ENCODE data around the gene ENPP1. TPM values are rescaled to one million over a fixed set of nuclear protein-coding genes. Genes with fewer than 3 reads are reported as not detected.

The ENPP1 gene
- polyA plus RNA-seq, 3 donors = not detected

GRCh38 chr6:131916847-131917246, 109.0 kb downstream of the ENPP1 start:
- no peak overlapping the region for H3K4me3 Mint-ChIP-seq
- intact Hi-C loops (cut with micrococcal nuclease) = no loop called here
- Histone ChIP-seq H2AFZ (ENCODE audit: insufficient read depth, low read depth, low read length, poor library complexity, severe bottlenecking) (no peak overlapping the region), H4K20me1 (ENCODE audit: insufficient read depth, low read length) (no peaks in the 10 kb centered on the region), H3K36me3 (replicated peaks in 1 of 2; ENCODE audit: control insufficient read depth in 1 of 2, insufficient read depth in 2 of 2, low read length in 2 of 2) (no peaks in the 10 kb centered on the region), H3K4me1 (ENCODE audit: control insufficient read depth in 1 of 2, insufficient read depth in 2 of 2, low read length in 2 of 2) (no peaks in the 10 kb centered on the region), H3K27ac (ENCODE audit: low read depth in 1 of 2, low read length in 2 of 2) (no peak overlapping the region), H3K4me3 (replicated peaks in 1 of 3; ENCODE audit: low read depth in 2 of 3, low read length in 3 of 3) (no peak overlapping the region), H3K27me3 (ENCODE audit: control insufficient read depth in 2 of 2, insufficient read depth in 2 of 2, low read length in 2 of 2) (peaks cover 20 to 38% of the 10 kb centered on the region in 2 donors), H3K79me2 (ENCODE audit: insufficient read depth, low read length) (no peaks in the 10 kb centered on the region), H3K9ac (ENCODE audit: insufficient read depth, low read length, poor library complexity, severe bottlenecking) (no peak overlapping the region), H3K4me2 (replicated peaks; ENCODE audit: extremely low read depth, low read length, poor library complexity, severe bottlenecking) (no peak overlapping the region), H3K9me3 (replicated peaks in 1 of 2; ENCODE audit: control insufficient read depth in 1 of 2, insufficient read depth in 1 of 2, low read length in 2 of 2) (peaks cover 0 to 5% of the 10 kb centered on the region in 2 donors)
- no peaks in the 10 kb centered on the region for H3K36me3 Mint-ChIP-seq
- H3K27me3 Mint-ChIP-seq (ENCODE audit: low read depth in 3 of 3) = peaks cover 18 to 47% (median 33%) of the 10 kb centered on the region in 3 donors
- no peak for TF ChIP-seq CTCF (IDR thresholded peaks at IDR 0.05)
- H3K9me3 Mint-ChIP-seq = peaks cover 4 to 23% (median 17%) of the 10 kb centered on the region in 7 donors
- H3K4me1 Mint-ChIP-seq = peaks cover 5% of the 10 kb centered on the region
- DNase-seq = no peak
- no peak overlapping the region for H3K27ac Mint-ChIP-seq
- WGBS (ENCODE audit: insufficient coverage) = 50% methylated on average over 1 of the region's 2 CpGs

GRCh38 chr6:131917318-131917717, 109.5 kb downstream of the ENPP1 start:
- H2AFZ ChIP-seq (ENCODE audit: insufficient read depth, low read depth, low read length, poor library complexity, severe bottlenecking) = no peak overlapping the region
- no peak overlapping the region for H3K9ac ChIP-seq (ENCODE audit: insufficient read depth, low read length, poor library complexity, severe bottlenecking)
- Mint-ChIP-seq H3K9me3 (peaks cover 4 to 28% (median 17%) of the 10 kb centered on the region in 7 donors), H3K4me1 (peaks cover 5% of the 10 kb centered on the region), H3K27ac (no peak overlapping the region), H3K36me3 (no peaks in the 10 kb centered on the region), H3K4me3 (no peak overlapping the region), H3K27me3 (ENCODE audit: low read depth in 3 of 3) (peaks cover 18 to 44% (median 29%) of the 10 kb centered on the region in 3 donors)
- H3K27me3 ChIP-seq (ENCODE audit: control insufficient read depth in 2 of 2, insufficient read depth in 2 of 2, low read length in 2 of 2) = peaks cover 18 to 36% of the 10 kb centered on the region in 2 donors
- no peak overlapping the region for H3K27ac ChIP-seq (ENCODE audit: low read depth in 1 of 2, low read length in 2 of 2)
- H4K20me1 ChIP-seq (ENCODE audit: insufficient read depth, low read length) = no peaks in the 10 kb centered on the region
- no peaks in the 10 kb centered on the region for H3K4me1 ChIP-seq (ENCODE audit: control insufficient read depth in 1 of 2, insufficient read depth in 2 of 2, low read length in 2 of 2)
- peaks cover 2 to 5% of the 10 kb centered on the region in 2 donors for H3K9me3 ChIP-seq (replicated peaks in 1 of 2; ENCODE audit: control insufficient read depth in 1 of 2, insufficient read depth in 1 of 2, low read length in 2 of 2)
- WGBS (ENCODE audit: insufficient coverage) = 0% methylated on average over 2 of the region's 2 CpGs
- no peak for DNase-seq
- H3K79me2 ChIP-seq (ENCODE audit: insufficient read depth, low read length) = no peaks in the 10 kb centered on the region
- intact Hi-C loops (cut with micrococcal nuclease) = no loop called here
- H3K4me3 ChIP-seq (replicated peaks in 1 of 3; ENCODE audit: low read depth in 2 of 3, low read length in 3 of 3) = no peak overlapping the region
- no peak overlapping the region for H3K4me2 ChIP-seq (replicated peaks; ENCODE audit: extremely low read depth, low read length, poor library complexity, severe bottlenecking)
- TF ChIP-seq CTCF (IDR thresholded peaks at IDR 0.05) = no peak
- H3K36me3 ChIP-seq (replicated peaks in 1 of 2; ENCODE audit: control insufficient read depth in 1 of 2, insufficient read depth in 2 of 2, low read length in 2 of 2) = no peaks in the 10 kb centered on the region
